Neutrophil (primary cell): ENCODE results near the gene JAG2.

Experiments
- H3K27ac ChIP-seq: fragments of 200-600 bp; sonication (generic); 2 replicates; pipeline ENCODE4 v1.5.1; 2016; ENCODE audit warnings: mild to moderate bottlenecking, moderate library complexity
- H3K27me3 ChIP-seq: fragments of 200-600 bp; sonication (generic); 2 replicates; pipeline ENCODE4 v1.6.0; 2016; ENCODE audit warnings: mild to moderate bottlenecking
- H3K36me3 ChIP-seq: fragments of 200-600 bp; sonication (generic); 2 replicates; pipeline ENCODE4 v1.5.1; 2017
- H3K4me1 ChIP-seq, 2 experiments: fragments of 200-600 bp in 1 of 2; sonication (generic) in 1 of 2; 1 replicate in 1 of 2; 2 replicates in 1 of 2; pipeline versions ENCODE4 v1.5.1 to v1.6.1; 2013 to 2016; ENCODE audit warnings: low read depth in 1 of 2, low read length in 1 of 2, mild to moderate bottlenecking in 1 of 2, moderate library complexity in 1 of 2; ENCODE audit not compliant: control insufficient read depth in 1 of 2, insufficient read depth in 1 of 2
- H3K4me3 ChIP-seq, 2 experiments: fragments of 200-600 bp in 1 of 2; sonication (generic) in 1 of 2; 1 replicate in 1 of 2; 2 replicates in 1 of 2; pipeline ENCODE4 v1.5.1; 2013 to 2016; ENCODE audit warnings: low read depth in 1 of 2, low read length in 1 of 2, mild to moderate bottlenecking in 1 of 2, moderate library complexity in 1 of 2
- H3K9me3 ChIP-seq: fragments of 200-600 bp; sonication (generic); 2 replicates; pipeline ENCODE4 v1.5.1; 2016
- TF ChIP-seq, protein P1 (sequence below): fragments of 200-600 bp; sonication (generic); IDR thresholded peaks from 2 replicates; pipeline ENCODE4 v1.5.1; 2016; ENCODE audit warnings: antibody characterized with exemption

The JAG2 gene

DNA sequence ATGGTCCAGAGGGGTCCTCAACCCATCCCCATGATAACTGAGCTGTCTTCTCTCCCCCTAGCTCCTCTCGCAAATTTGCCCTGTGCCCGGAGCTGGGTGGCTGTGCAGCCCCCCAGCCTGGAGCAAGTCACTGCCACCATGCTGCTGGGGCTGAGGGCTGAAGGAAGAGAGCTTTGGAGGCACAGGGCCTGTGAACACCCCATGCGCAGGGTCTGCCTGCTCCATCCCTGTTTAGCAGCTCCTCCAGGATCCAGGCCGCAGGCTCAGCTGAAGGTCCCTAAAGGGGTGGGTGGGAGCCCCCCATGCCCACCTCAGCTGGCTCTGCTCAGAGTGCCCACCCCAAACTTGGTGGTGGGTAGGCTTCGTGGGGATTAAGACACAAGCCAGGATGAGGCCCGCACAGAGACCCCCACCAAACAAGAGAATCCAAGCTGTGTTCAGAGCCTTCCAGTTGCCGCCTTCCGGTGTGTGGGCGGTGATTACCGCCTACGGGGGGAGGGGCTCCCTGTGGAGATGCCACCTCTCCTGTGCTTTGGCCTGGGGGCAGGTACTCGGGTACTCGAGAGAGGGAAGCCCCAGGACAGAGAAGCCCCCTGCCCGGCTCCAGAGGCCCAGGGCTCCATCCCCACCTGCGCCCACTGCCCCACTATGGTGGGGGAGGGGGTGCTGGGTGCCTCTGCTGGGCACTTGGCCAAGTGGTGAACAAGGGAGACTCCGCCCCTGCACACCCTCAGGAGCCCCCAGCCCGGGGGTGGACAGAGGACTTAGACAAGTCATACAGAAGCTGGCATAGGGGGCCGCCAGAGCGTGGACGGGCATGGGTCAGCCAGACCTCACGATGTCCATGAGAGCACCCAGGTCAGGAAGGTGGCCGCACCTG lies 1.4 kb upstream of the JAG2 start:
- TF ChIP-seq, protein P1, sequence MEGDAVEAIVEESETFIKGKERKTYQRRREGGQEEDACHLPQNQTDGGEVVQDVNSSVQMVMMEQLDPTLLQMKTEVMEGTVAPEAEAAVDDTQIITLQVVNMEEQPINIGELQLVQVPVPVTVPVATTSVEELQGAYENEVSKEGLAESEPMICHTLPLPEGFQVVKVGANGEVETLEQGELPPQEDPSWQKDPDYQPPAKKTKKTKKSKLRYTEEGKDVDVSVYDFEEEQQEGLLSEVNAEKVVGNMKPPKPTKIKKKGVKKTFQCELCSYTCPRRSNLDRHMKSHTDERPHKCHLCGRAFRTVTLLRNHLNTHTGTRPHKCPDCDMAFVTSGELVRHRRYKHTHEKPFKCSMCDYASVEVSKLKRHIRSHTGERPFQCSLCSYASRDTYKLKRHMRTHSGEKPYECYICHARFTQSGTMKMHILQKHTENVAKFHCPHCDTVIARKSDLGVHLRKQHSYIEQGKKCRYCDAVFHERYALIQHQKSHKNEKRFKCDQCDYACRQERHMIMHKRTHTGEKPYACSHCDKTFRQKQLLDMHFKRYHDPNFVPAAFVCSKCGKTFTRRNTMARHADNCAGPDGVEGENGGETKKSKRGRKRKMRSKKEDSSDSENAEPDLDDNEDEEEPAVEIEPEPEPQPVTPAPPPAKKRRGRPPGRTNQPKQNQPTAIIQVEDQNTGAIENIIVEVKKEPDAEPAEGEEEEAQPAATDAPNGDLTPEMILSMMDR = no peak
- Histone ChIP-seq H3K27ac (no peak overlapping the region), H3K27me3 (peaks cover 98% of the 10 kb centered on the region), H3K4me3 (no peak overlapping the region), H3K9me3 (no peaks in the 10 kb centered on the region), H3K36me3 (no peaks in the 10 kb centered on the region), H3K4me1 (peaks cover 5% of the 10 kb centered on the region in 2 experiments)

- H3K9me3 ChIP-seq = no peaks in the 10 kb centered on the region
- peaks cover 95% of the 10 kb centered on the region for H3K27me3 ChIP-seq
- no peak overlapping the region for H3K4me3 ChIP-seq
- TF ChIP-seq, protein P1 = no peak
- H3K4me1 ChIP-seq = peaks cover 5% of the 10 kb centered on the region in 2 experiments
- H3K36me3 ChIP-seq = no peaks in the 10 kb centered on the region
- H3K27ac ChIP-seq = no peak overlapping the region
Observed at GRCh38 chr14:105168979-105169507, 467 bp upstream of the JAG2 start.

GRCh38 chr14:105168093-105168420 lies 519 bp downstream of the JAG2 start:
- Histone ChIP-seq H3K27ac (no peak overlapping the region), H3K4me3 (no peak overlapping the region), H3K4me1 (peaks cover 5% of the 10 kb centered on the region in 2 experiments), H3K27me3 (peaks cover 86% of the 10 kb centered on the region), H3K36me3 (no peaks in the 10 kb centered on the region), H3K9me3 (no peaks in the 10 kb centered on the region)
- TF ChIP-seq, protein P1 = no peak

- no peaks in the 10 kb centered on the region for H3K36me3 ChIP-seq
- H3K27ac ChIP-seq = no peak overlapping the region
- H3K4me1 ChIP-seq = peaks cover 5% of the 10 kb centered on the region in 2 experiments
- peaks cover 80% of the 10 kb centered on the region for H3K27me3 ChIP-seq
- TF ChIP-seq, protein P1 = no peak
- H3K9me3 ChIP-seq = no peaks in the 10 kb centered on the region
- no peak overlapping the region for H3K4me3 ChIP-seq
Observed at GRCh38 chr14:105167303-105168092, 1.1 kb downstream of the JAG2 start.

DNA sequence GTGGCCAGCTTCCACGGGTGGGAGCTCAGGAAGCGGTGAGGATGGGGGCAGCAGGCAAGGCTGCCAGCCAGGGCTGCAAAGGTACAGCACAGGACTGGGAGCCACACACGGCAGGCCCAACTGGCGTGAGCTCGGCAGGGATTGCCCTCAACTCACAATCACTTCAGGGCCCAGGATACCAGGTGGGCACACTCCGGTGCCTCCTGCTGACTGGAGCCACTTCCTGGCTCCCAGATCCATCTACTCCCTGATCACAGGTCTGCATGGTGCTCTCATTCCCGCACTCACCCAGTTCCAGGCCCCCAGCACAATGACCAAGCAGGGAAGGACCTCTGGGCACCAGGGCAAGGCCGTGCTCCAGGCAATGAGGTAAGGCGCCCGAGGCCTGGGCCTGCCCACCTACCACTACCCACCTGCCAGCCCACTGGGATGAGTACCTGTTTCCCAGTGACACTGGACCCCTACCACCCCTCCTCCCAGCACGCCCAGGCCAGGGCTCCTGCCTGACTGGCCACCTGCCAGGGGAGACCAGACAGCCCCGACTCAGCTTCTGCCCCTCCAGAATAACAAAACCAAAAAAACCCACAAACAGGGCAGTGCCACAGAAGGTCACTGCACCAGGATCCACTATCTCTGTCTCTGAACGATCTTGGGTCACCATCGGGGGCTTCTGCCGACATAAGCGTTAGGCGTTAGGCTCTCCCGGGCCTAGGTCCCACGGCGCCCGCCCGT lies 1.8 kb downstream of the JAG2 start:
- peaks cover 72% of the 10 kb centered on the region for H3K27me3 ChIP-seq
- no peak overlapping the region for H3K4me3 ChIP-seq
- no peak overlapping the region for H3K27ac ChIP-seq
- H3K36me3 ChIP-seq = no peaks in the 10 kb centered on the region
- peaks cover 5% of the 10 kb centered on the region in 2 experiments for H3K4me1 ChIP-seq
- no peaks in the 10 kb centered on the region for H3K9me3 ChIP-seq
- TF ChIP-seq, protein P1 = no peak
